Measurements from ENCODE around the gene TMEM198.

The TMEM198 gene

GRCh38 chr2:219545295-219545942 lies 1.6 kb downstream of the TMEM198 start:
- no peak for DNase-seq (ENCODE audit: low spot score)

- no peak for DNase-seq (ENCODE audit: low spot score)
These were observed 2.1 kb downstream of the TMEM198 start for GRCh38 chr2:219545943-219546352.

- DNase-seq (ENCODE audit: low spot score) = no peak
These were observed 3.8 kb downstream of the TMEM198 start for GRCh38 chr2:219547621-219548020.

GRCh38 chr2:219548990-219549389 lies 5.2 kb downstream of the TMEM198 start:
- no peak for DNase-seq (ENCODE audit: low spot score)

- DNase-seq (ENCODE audit: low spot score) = no peak
These were observed 5.8 kb downstream of the TMEM198 start for GRCh38 chr2:219549619-219550018.

GRCh38 chr2:219551441-219552381 lies 7.9 kb downstream of the TMEM198 start:
- DNase-seq (ENCODE audit: low spot score) = no peak

GRCh38 chr2:219552382-219553167 lies 8.7 kb downstream of the TMEM198 start:
- DNase-seq (ENCODE audit: low spot score) = peak; percentile 75

GRCh38 chr2:219553168-219553417 lies 9.3 kb downstream of the TMEM198 start:
- DNase-seq (ENCODE audit: low spot score) = no peak

GRCh38 chr2:219553463-219553963 lies 9.7 kb downstream of the TMEM198 start:
- DNase-seq (ENCODE audit: low spot score) = no peak

- DNase-seq (ENCODE audit: low spot score) = no peak
These were observed 10.5 kb downstream of the TMEM198 start for GRCh38 chr2:219554350-219554749.

- no peak for DNase-seq (ENCODE audit: low spot score)
These were observed 12.1 kb downstream of the TMEM198 start for GRCh38 chr2:219555956-219556355.

- no peak for DNase-seq (ENCODE audit: low spot score)
These were observed 12.6 kb downstream of the TMEM198 start for GRCh38 chr2:219556413-219556812.

GRCh38 chr2:219557320-219557719 lies 13.5 kb downstream of the TMEM198 start:
- DNase-seq (ENCODE audit: low spot score) = no peak

- DNase-seq (ENCODE audit: low spot score) = no peak
These were observed 14.3 kb downstream of the TMEM198 start for GRCh38 chr2:219557791-219558785.

- no peak for DNase-seq (ENCODE audit: low spot score)
These were observed 15.5 kb downstream of the TMEM198 start for GRCh38 chr2:219559156-219559915.

- DNase-seq (ENCODE audit: low spot score) = no peak
These were observed 16.4 kb downstream of the TMEM198 start for GRCh38 chr2:219560037-219560892.

- DNase-seq (ENCODE audit: low spot score) = no peak
These were observed 17.0 kb downstream of the TMEM198 start for GRCh38 chr2:219560893-219561178.

GRCh38 chr2:219561179-219562048 lies 17.6 kb downstream of the TMEM198 start:
- DNase-seq (ENCODE audit: low spot score) = no peak
